H1 (cell line): Measurements from ENCODE around the gene ACAA1. TPM values are rescaled to one million over a fixed set of nuclear protein-coding genes. Genes with fewer than 3 reads are reported as not detected.
A peak's percentile ranks its signal among the peaks of the same experiment; 100 is the strongest.

ENCODE experiments used
- CTCF ChIA-PET: fragments of 300-600 bp; sonication (Branson Sonifier 250); formaldehyde crosslinking; loops from one replicate; lab custom pipeline; 2021; ENCODE audit not compliant: partially characterized antibody; lab: Charles Lee
- POLR2A ChIA-PET: fragments of 300-600 bp; sonication (Branson Sonifier 250); formaldehyde crosslinking; loops from one replicate; lab custom pipeline; 2021; ENCODE audit warnings: inconsistent platforms; ENCODE audit not compliant: partially characterized antibody; lab: Charles Lee
- DNase-seq, 2 experiments: peaks; one replicate each; pipeline versions ENCODE4 v3.0.0 to v3.0.0-alpha.2; 2010 to 2022; ENCODE audit warnings: low spot score in 2 of 2, low read depth in 1 of 2, mixed read lengths in 1 of 2
- FAIRE-seq: peaks from 2 replicates; lab custom pipeline; 2011; peaks lifted over from hg19 to GRCh38; lab: Jason Lieb, UNC
- H2AFZ ChIP-seq: 2 replicates; pipeline ENCODE4 v1.8.1; 2012; ENCODE audit warnings: low read length, inconsistent platforms
- H2AK5ac ChIP-seq: 2 replicates; pipeline ENCODE4 v1.6.1; 2013; ENCODE audit warnings: low read depth, low read length
- H2BK120ac ChIP-seq: replicated peaks from 2 replicates; pipeline ENCODE3; 2013; ENCODE audit warnings: low read depth, low read length, inconsistent platforms
- H2BK12ac ChIP-seq: 2 replicates; pipeline ENCODE4 v1.6.1; 2013; ENCODE audit warnings: low read depth, low read length
- H2BK15ac ChIP-seq: 2 replicates; pipeline ENCODE4 v1.6.1; 2013; ENCODE audit warnings: low read length
- H2BK20ac ChIP-seq: 2 replicates; pipeline ENCODE4 v1.6.1; 2013; ENCODE audit warnings: low read length
- H2BK5ac ChIP-seq: 2 replicates; pipeline ENCODE4 v1.6.1; 2013; ENCODE audit warnings: low read depth, low read length
- H3K14ac ChIP-seq: 2 replicates; pipeline ENCODE4 v1.6.1; 2013; ENCODE audit warnings: inconsistent platforms; ENCODE audit not compliant: insufficient read length
- H3K18ac ChIP-seq: 2 replicates; pipeline ENCODE4 v1.6.1; 2013; ENCODE audit warnings: low read length; ENCODE audit errors: extremely low read depth
- H3K23ac ChIP-seq: 2 replicates; pipeline ENCODE4 v1.6.1; 2013; ENCODE audit warnings: inconsistent platforms; ENCODE audit not compliant: insufficient read length
- H3K23me2 ChIP-seq: 2 replicates; pipeline ENCODE4 v1.6.1; 2013; ENCODE audit warnings: low read depth, low read length
- H3K27ac ChIP-seq: 2 replicates; pipeline ENCODE4 v1.6.1; 2011; ENCODE audit warnings: low read depth, low read length, inconsistent platforms
- H3K27me3 ChIP-seq, 4 experiments: replicated peaks in 1 of 4; 1 replicate in 1 of 4; 2 replicates in 3 of 4; pipeline versions ENCODE4 v1.6.1 to v1.8.1; 2011 to 2013; ENCODE audit warnings: low read length in 3 of 4, mild to moderate bottlenecking in 3 of 4, inconsistent platforms in 2 of 4, mixed read lengths in 2 of 4, moderate library complexity in 1 of 4; ENCODE audit not compliant: control insufficient read depth in 3 of 4, insufficient read depth in 3 of 4; ENCODE audit errors: extremely low read depth in 1 of 4
- H3K36me3 ChIP-seq, 4 experiments: 2 replicates each; pipeline versions ENCODE4 v1.6.1 to v1.8.1; 2011 to 2013; ENCODE audit warnings: mild to moderate bottlenecking in 4 of 4, low read length in 3 of 4, moderate library complexity in 2 of 4, control low read depth in 1 of 4, inconsistent platforms in 1 of 4; ENCODE audit not compliant: insufficient read depth in 4 of 4, control insufficient read depth in 2 of 4
- H3K4ac ChIP-seq: replicated peaks from 2 replicates; pipeline ENCODE3; 2013; ENCODE audit warnings: low read length, low read depth, mixed read lengths, inconsistent platforms; ENCODE audit not compliant: insufficient read length
- H3K4me1 ChIP-seq, 4 experiments: replicated peaks in 1 of 4; 1 replicate in 1 of 4; 2 replicates in 3 of 4; pipeline versions ENCODE4 v1.6.1 to v1.8.1; 2011 to 2013; ENCODE audit warnings: low read length in 3 of 4, inconsistent platforms in 2 of 4, mixed read lengths in 1 of 4; ENCODE audit not compliant: insufficient read depth in 4 of 4, control insufficient read depth in 3 of 4
- H3K4me2 ChIP-seq, 2 experiments: 2 replicates each; pipeline versions ENCODE4 v1.6.1 to v1.8.1; 2011 to 2013; ENCODE audit warnings: low read depth in 2 of 2, low read length in 2 of 2, control low read depth in 1 of 2, inconsistent platforms in 1 of 2, mild to moderate bottlenecking in 1 of 2; ENCODE audit not compliant: insufficient read depth in 1 of 2
- H3K4me3 ChIP-seq, 4 experiments: fragments of 200-600, 300-600 bp in 1 of 4; sonication (generic), shearing (Covaris generic), sonication (Bioruptor Twin) in 1 of 4; 2 replicates each; pipeline versions ENCODE4 v1.5.1 to v1.8.1; 2011 to 2016; ENCODE audit warnings: low read length in 4 of 4, low read depth in 3 of 4, control low read depth in 2 of 4, inconsistent platforms in 2 of 4, mild to moderate bottlenecking in 2 of 4, mixed read lengths in 1 of 4, moderate library complexity in 1 of 4; ENCODE audit not compliant: insufficient read depth in 2 of 4; ENCODE audit errors: extremely low read depth in 1 of 4
- H3K56ac ChIP-seq: replicated peaks from 2 replicates; pipeline ENCODE3; 2013; ENCODE audit warnings: low read depth, mild to moderate bottlenecking, mixed read lengths, low read length, inconsistent platforms; ENCODE audit not compliant: insufficient read length
- H3K79me1 ChIP-seq: 2 replicates; pipeline ENCODE4 v1.6.1; 2013; ENCODE audit warnings: low read depth, low read length, control low read depth
- H3K79me2 ChIP-seq, 2 experiments: 2 replicates each; pipeline versions ENCODE4 v1.6.1 to v1.8.1; 2012 to 2013; ENCODE audit warnings: low read length in 2 of 2, mild to moderate bottlenecking in 2 of 2, inconsistent platforms in 1 of 2; ENCODE audit not compliant: insufficient read depth in 2 of 2, control insufficient read depth in 1 of 2
- H3K9ac ChIP-seq, 4 experiments: replicated peaks in 1 of 4; 1 replicate in 1 of 4; 2 replicates in 3 of 4; pipeline versions ENCODE4 v1.6.1 to v1.8.1; 2011 to 2013; ENCODE audit warnings: low read depth in 3 of 4, low read length in 3 of 4, control low read depth in 2 of 4, mild to moderate bottlenecking in 2 of 4, moderate library complexity in 2 of 4, inconsistent platforms in 1 of 4; ENCODE audit errors: extremely low read depth in 1 of 4
- H3K9me3 ChIP-seq, 2 experiments: 2 replicates each; pipeline versions ENCODE4 v1.6.1 to v1.8.1; 2012 to 2013; ENCODE audit warnings: mild to moderate bottlenecking in 2 of 2, moderate library complexity in 2 of 2, control low read depth in 1 of 2, inconsistent platforms in 1 of 2, low read depth in 1 of 2, low read length in 1 of 2, mixed read lengths in 1 of 2; ENCODE audit not compliant: insufficient read depth in 2 of 2
- H4K20me1 ChIP-seq, 2 experiments: replicated peaks in 1 of 2; 2 replicates each; pipeline versions ENCODE3 to v1.8.1; 2011 to 2013; ENCODE audit warnings: inconsistent platforms in 2 of 2, low read length in 2 of 2, mild to moderate bottlenecking in 1 of 2; ENCODE audit not compliant: insufficient read depth in 2 of 2, control insufficient read depth in 1 of 2
- H4K5ac ChIP-seq: 2 replicates; pipeline ENCODE4 v1.6.1; 2013; ENCODE audit warnings: low read length, low read depth, mixed read lengths, inconsistent platforms; ENCODE audit not compliant: insufficient read length
- H4K8ac ChIP-seq: 2 replicates; pipeline ENCODE4 v1.8.0; 2013; ENCODE audit warnings: mild to moderate bottlenecking, moderate library complexity, low read length, inconsistent platforms; ENCODE audit not compliant: insufficient read depth; ENCODE audit errors: extremely low read depth
- H4K91ac ChIP-seq: replicated peaks from 2 replicates; pipeline ENCODE3; 2013; ENCODE audit warnings: low read length, mixed read lengths, inconsistent platforms; ENCODE audit not compliant: insufficient read length
- BACH1 ChIP-seq: IDR thresholded peaks from 2 replicates; pipeline ENCODE4 v1.6.1; 2012; ENCODE audit warnings: low read length, improper control_type of control experiment
- POLR2A ChIP-seq, 2 experiments: IDR thresholded peaks; 1 replicate in 1 of 2; 2 replicates in 1 of 2; pipeline ENCODE4 v1.6.1; 2011; ENCODE audit warnings: low read depth in 2 of 2, low read length in 2 of 2, mild to moderate bottlenecking in 2 of 2; ENCODE audit errors: control extremely low read depth in 1 of 2
- WGBS, 2 experiments: shearing (Covaris generic) in 1 of 2; methylation state at CpG; one replicate each; pipeline versions ENCODE4 v1.1.6 to v1.1.7; 2013 to 2015; ENCODE audit warnings: low lambda C conversion rate in 2 of 2, mixed read lengths in 2 of 2, inconsistent platforms in 1 of 2, low coverage in 1 of 2, missing lambda C conversion rate in 1 of 2; ENCODE audit not compliant: insufficient replicate concordance in 2 of 2, insufficient coverage in 1 of 2, insufficient read length in 1 of 2; ENCODE audit errors: extremely low coverage in 1 of 2, missing lambda C conversion rate in 1 of 2; 5-methylcytosine and 5-hydroxymethylcytosine counted together
- polyA plus RNA-seq, 7 experiments: library from polyadenylated mRNA; depleted of rRNA in 3 of 7; stranded (reverse) in 5 of 7; unstranded in 2 of 7; fragments of >200 nt in 5 of 7; fragments of 200-250 nt in 2 of 7; gene quantifications; 1 replicate in 5 of 7; 2 replicates in 1 of 7; 4 replicates in 1 of 7; pipeline versions ENCODE4 v1.2.1 to v1.2.3, GENCODE V29; 2011 to 2013; ENCODE audit warnings: missing spikeins in 2 of 7, mixed read lengths in 2 of 7
- total RNA-seq: library from RNA; stranded (reverse); fragmentation: NEBNext Ultra II Directional; extraction: Animal tissue kit (Norgen Biotek cat#: 25700); gene quantifications from 2 replicates; pipeline ENCODE4 v1.2.1, GENCODE V29; 2021

The ACAA1 gene
- total and polyA plus RNA-seq, 2 of the 8 experiments (the other 6 are each of a cell fraction or from before 2014, with no cell fraction given): 23.1 to 34.8 TPM

DNA sequence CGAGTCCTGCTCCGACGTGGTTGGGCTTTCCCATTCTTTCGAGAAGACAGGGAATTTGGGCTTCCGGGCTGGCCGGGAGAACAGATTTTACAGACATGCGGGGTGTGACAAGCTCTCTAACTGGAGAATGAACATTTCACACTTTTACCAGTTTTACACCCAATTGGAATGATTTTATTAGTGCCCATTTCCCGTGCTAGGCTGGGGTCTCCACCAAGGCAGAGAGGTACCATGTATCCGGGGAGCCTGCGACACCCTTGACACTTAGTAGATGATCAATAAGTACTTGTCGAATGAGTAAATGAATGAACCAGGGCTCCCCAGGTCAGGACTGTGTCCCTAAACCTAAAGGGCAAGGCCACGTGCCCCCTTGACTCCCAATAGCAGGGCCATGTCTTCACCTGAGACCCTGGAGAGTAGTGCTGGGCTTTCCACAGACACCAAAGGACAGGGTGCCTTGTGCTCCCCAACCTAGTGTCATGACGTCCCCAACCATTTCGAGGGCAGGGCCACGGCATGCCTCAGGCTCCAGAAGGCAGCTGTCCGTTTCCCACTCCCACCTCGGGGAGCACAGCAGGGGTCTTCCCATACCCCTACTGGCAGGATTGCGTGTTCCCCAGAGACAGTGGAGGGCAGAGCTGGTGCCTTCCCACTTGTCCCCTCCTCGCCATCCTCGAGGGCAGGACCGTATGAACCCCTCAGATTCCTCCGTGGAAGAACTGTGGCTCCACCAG lies 855 bp upstream of the ACAA1 start:
- Histone ChIP-seq H2BK120ac (peak overlapping the region; percentile 48), H3K4ac (peak overlapping the region; percentile 46), H3K27ac (peak overlapping the region; percentile 27; the same call in 1 of the 2 replicates), H2BK20ac (no peak overlapping the region), H4K20me1 (peaks cover under 1 to 2% of the 10 kb centered on the region in 2 experiments), H3K56ac (peak overlapping the region; percentile 5), H3K79me2 (peaks cover 0 to 12% of the 10 kb centered on the region in 2 experiments; a peak in 1 of 4 replicates), H3K23me2 (peaks cover 21% of the 10 kb centered on the region), H3K79me1 (no peaks in the 10 kb centered on the region; the same call in 1 of the 2 replicates), H4K8ac (peak overlapping the region; percentile 96), H3K4me3 (peak overlapping the region; percentile 73 to 87 (median 84)), H2AK5ac (no peak overlapping the region), H3K4me2 (peak overlapping the region; percentile 64 to 95), H4K91ac (peak overlapping the region; percentile 88), H3K9ac (peak overlapping the region in 3 of 4 experiments; percentile 37 to 73 (median 72); a peak in 5 of 7 replicates), H2BK5ac (peak overlapping the region; percentile 87), H3K27me3 (no peaks in the 10 kb centered on the region), H3K14ac (no peak overlapping the region), H4K5ac (peak overlapping the region; percentile 59), H2BK12ac (peak overlapping the region; percentile 96), H2BK15ac (peak overlapping the region; percentile 34), H3K9me3 (no peaks in the 10 kb centered on the region), H3K36me3 (peaks cover 3 to 22% (median 14%) of the 10 kb centered on the region in 4 experiments; a peak in 6 of 8 replicates), H3K18ac (peak overlapping the region; percentile 89; the same call in 1 of the 2 replicates), H3K23ac (no peak overlapping the region), H3K4me1 (peaks cover 7 to 16% (median 13%) of the 10 kb centered on the region in 4 experiments), H2AFZ (peak overlapping the region; percentile 43; the same call in 1 of the 2 replicates)
- FAIRE-seq (no peak), DNase-seq (peak in 1 of 2 experiments; percentile 71)
- WGBS, 2 experiments: 20% methylated on average over 20 of the region's 22 CpGs; no CpG with 5 or more reads in 1 of the 2 experiments
- ChIA-PET CTCF (interaction anchor here (0.7 to 8.1 kb wide), 7 partner anchors 16 to 208 kb away, joined by 3 to 52 read pairs (median 4); no protein-coding TSS in a partner anchor), POLR2A (interaction anchor here (0.8 to 3.7 kb wide), 13 partner anchors 11 to 359 kb away, joined by 3 to 38 read pairs (median 3); partner anchors contain the start of genes EXOG and OXSR1)
- TF ChIP-seq POLR2A (IDR thresholded peaks at IDR 0.05; ENCODE audit: control extremely low read depth in 1 of 2, low read depth in 2 of 2, low read length in 2 of 2) (no peak), BACH1 (no peak)
